Measurements from ENCODE around the gene ZNF598. TPM values are rescaled to one million over a fixed set of nuclear protein-coding genes. Genes with fewer than 3 reads are reported as not detected.

The ZNF598 gene
- total and polyA plus RNA-seq, 12 donors, result 9.5 to 25.3 (median 14.2) TPM

DNA sequence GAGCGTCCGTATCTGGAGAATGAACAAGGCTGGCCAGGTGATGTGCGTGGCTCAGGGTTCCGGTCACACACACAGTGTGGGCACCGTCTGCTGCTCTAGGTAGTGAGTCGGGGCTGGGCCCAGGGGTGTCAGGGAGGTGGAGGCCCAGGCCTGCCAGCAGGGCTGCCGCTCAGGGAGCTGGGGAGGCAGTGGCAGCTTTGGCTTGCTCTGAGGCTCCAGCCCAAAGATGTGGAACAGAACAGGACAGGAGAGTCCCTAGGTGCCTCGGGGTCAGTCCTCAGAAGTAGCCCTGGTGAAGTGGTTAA is 33.5 kb downstream of the ZNF598 start:
- H3K27ac ChIP-seq, result no peak overlapping the region
- no peak overlapping the region for H3K4me3 ChIP-seq
- WGBS, 2 donors, result 97 to 98% methylated on average over 8 of the region's 8 CpGs
- intact Hi-C loops (cut with DNase I), result no loop called here
- H3K27me3 ChIP-seq, result peaks cover 17 to 63% (median 53%) of the 10 kb centered on the region in 7 donors
- H3K9me3 ChIP-seq, result no peaks in the 10 kb centered on the region
- peaks cover 12 to 55% (median 46%) of the 10 kb centered on the region in 9 donors for H3K36me3 ChIP-seq
- H3K4me1 ChIP-seq, result peaks cover 8 to 43% (median 26%) of the 10 kb centered on the region in 9 donors
- ATAC-seq (no peak), DNase-seq (no peak)
- TF ChIP-seq, protein P1, sequence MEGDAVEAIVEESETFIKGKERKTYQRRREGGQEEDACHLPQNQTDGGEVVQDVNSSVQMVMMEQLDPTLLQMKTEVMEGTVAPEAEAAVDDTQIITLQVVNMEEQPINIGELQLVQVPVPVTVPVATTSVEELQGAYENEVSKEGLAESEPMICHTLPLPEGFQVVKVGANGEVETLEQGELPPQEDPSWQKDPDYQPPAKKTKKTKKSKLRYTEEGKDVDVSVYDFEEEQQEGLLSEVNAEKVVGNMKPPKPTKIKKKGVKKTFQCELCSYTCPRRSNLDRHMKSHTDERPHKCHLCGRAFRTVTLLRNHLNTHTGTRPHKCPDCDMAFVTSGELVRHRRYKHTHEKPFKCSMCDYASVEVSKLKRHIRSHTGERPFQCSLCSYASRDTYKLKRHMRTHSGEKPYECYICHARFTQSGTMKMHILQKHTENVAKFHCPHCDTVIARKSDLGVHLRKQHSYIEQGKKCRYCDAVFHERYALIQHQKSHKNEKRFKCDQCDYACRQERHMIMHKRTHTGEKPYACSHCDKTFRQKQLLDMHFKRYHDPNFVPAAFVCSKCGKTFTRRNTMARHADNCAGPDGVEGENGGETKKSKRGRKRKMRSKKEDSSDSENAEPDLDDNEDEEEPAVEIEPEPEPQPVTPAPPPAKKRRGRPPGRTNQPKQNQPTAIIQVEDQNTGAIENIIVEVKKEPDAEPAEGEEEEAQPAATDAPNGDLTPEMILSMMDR (IDR thresholded peaks at IDR 0.05), result no peak

DNA sequence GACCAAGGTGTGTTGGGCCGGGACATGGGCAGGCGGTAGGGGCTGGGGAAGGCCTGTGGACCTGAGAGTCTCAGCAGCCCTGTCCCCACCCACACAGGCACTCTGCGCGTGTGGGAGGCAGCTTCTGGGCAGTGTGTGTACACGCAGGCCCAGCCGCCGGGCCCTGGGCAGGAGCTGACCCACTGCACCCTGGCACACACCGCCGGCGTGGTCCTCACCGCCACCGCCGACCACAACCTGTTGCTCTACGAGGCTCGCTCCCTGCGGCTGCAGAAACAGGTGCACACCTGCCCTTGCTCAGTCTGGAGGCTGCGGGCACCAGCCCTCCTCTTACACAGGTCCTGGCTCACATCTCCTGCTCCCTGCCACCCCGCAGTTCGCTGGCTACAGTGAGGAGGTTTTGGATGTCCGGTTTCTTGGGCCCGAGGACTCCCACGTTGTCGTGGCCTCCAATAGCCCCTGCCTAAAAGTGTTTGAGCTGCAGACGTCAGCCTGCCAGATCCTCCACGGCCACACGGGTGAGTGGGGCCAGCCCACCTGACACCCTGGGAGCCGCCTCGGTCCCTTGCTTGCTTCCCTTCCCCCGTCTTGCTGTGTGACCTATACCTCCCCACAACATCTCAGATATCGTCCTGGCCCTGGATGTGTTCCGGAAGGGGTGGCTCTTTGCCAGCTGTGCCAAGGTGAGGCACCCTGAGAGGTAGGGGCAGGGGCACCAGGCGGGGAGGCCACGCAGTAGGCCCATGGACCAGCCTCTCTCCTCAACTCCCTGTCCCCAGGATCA is 34.0 kb downstream of the ZNF598 start:
- peaks cover 11 to 58% (median 47%) of the 10 kb centered on the region in 7 donors for H3K27me3 ChIP-seq
- intact Hi-C loops (cut with DNase I), result no loop called here
- peaks cover 12 to 55% (median 46%) of the 10 kb centered on the region in 9 donors for H3K36me3 ChIP-seq
- H3K9me3 ChIP-seq, result no peaks in the 10 kb centered on the region
- peaks cover 12 to 48% (median 31%) of the 10 kb centered on the region in 9 donors for H3K4me1 ChIP-seq
- 95% methylated on average over 33 of the region's 33 CpGs for WGBS, 2 donors
- ATAC-seq (no peak), DNase-seq (no peak)
- no peak overlapping the region for H3K27ac ChIP-seq
- no peak overlapping the region for H3K4me3 ChIP-seq
- TF ChIP-seq, protein P1 (IDR thresholded peaks at IDR 0.05), result no peak

DNA sequence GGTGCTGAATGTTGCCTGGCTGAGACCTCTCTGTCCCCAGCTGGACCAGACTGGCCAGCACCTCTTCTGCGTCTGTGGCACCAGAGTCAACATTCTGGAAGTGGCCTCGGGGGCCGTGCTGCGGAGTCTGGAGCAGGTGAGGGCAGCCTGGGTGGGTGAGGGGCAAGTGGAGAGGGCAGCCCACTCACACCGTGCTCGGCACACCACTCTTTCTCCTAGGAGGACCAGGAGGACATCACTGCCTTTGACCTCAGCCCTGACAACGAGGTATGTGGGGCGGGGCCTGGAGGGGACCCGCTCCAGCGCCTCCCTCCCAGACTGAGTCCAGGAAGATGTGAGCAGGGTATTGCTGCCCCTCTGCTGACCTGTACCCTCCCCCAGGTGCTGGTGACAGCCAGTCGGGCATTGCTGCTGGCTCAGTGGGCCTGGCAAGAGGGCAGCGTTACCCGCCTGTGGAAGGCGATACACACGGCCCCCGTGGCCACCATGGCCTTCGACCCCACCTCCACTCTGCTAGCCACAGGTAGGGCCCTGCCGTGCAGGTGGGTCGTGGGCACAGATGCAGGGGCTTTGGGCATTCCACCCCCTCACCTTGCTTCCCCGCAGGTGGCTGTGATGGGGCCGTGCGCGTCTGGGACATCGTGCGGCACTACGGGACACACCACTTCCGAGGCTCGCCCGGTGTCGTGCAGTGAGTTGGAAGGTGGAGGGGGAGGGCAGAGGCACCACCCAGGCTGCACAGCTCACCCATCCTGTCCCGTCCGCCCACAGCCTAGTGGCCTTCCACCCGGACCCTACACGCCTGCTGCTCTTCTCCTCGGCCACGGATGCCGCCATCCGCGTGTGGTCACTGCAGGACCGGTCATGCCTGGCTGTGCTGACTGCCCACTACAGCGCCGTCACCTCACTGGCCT is 35.2 kb downstream of the ZNF598 start:
- no peak overlapping the region for H3K4me3 ChIP-seq
- no peak overlapping the region for H3K27ac ChIP-seq
- peaks cover 12 to 40% (median 25%) of the 10 kb centered on the region in 9 donors for H3K4me1 ChIP-seq
- DNase-seq, result no peak
- 94% methylated on average over 42 of the region's 42 CpGs for WGBS, 2 donors
- intact Hi-C loops (cut with DNase I), result no loop called here
- peaks cover 12 to 55% (median 46%) of the 10 kb centered on the region in 9 donors for H3K36me3 ChIP-seq
- H3K9me3 ChIP-seq, result no peaks in the 10 kb centered on the region
- TF ChIP-seq, protein P1 (IDR thresholded peaks at IDR 0.05), result no peak
- ATAC-seq, result no peak
- H3K27me3 ChIP-seq, result peaks cover 9 to 46% (median 35%) of the 10 kb centered on the region in 7 donors

DNA sequence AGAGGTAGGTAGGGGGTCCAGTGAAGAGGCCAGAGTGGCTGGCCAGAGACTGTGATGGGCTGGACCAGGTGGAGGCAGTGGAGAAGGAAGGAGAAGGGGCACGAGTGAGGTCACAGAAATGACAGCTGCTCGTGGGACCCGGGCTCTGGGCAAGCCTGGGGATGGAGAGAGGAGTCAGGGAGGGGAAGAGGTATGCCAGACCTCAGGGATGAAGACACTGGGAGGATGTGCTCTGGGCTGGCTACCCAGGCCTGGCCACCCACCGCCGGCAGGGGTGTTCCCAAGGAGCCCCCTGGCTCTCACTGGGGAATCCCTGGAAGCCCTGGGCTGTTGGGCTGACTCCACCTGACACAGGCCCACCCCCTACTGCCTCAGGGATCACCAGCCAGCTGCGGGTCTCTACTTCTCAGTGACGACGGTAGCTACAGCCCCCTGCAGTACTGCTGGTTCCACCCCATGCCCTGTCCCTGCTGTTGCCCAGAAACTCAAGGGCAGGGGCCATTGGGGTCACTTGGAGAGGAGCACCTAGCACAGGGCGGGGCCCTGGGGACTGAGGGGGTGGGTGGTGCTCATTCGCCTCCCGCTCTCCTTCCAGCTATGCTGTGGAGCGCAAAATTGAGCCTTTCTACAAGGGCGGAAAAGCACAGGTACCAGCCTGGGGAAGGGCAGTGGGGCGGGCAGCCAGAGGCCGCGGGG is 36.0 kb downstream of the ZNF598 start:
- intact Hi-C loops (cut with DNase I), result no loop called here
- H3K27ac ChIP-seq, result no peak overlapping the region
- peaks cover 1 to 38% (median 27%) of the 10 kb centered on the region in 7 donors for H3K27me3 ChIP-seq
- peak overlapping the region in 1 of 10 donors; percentile 86 for H3K4me3 ChIP-seq
- no peaks in the 10 kb centered on the region for H3K9me3 ChIP-seq
- peaks cover 12 to 32% (median 21%) of the 10 kb centered on the region in 9 donors for H3K4me1 ChIP-seq
- peaks cover 12 to 49% (median 44%) of the 10 kb centered on the region in 9 donors for H3K36me3 ChIP-seq
- 92% methylated on average over 14 to 16 of the region's 16 CpGs for WGBS, 2 donors
- TF ChIP-seq, protein P1 (IDR thresholded peaks at IDR 0.05), result no peak
- no peak for ATAC-seq
- DNase-seq, result no peak

All from heart right ventricle (tissue), 16 donors.